GM18498 (cell line): ENCODE measurements around the gene GPC6.

Source experiments
- ATAC-seq: cut with Tn5 transposase; IDR thresholded peaks from one replicate; pipeline ENCODE4 v1.9.1; 2021; ENCODE audit warnings: mild to moderate bottlenecking, moderate library complexity; ENCODE audit not compliant: unreplicated experiment

Gene GPC6

GRCh38 chr13:93878675-93879074 lies 652.1 kb downstream of the GPC6 start:
- no peak for ATAC-seq

GRCh38 chr13:93881411-93881810 lies 654.8 kb downstream of the GPC6 start:
- no peak for ATAC-seq

- no peak for ATAC-seq
Measured at GRCh38 chr13:93882086-93882651, 655.6 kb downstream of the GPC6 start.

GRCh38 chr13:93889430-93889951 lies 662.9 kb downstream of the GPC6 start:
- ATAC-seq: no peak

GRCh38 chr13:93899981-93900380 lies 673.4 kb downstream of the GPC6 start:
- ATAC-seq: no peak

- ATAC-seq: no peak
Measured at GRCh38 chr13:93900731-93901130, 674.1 kb downstream of the GPC6 start.

- ATAC-seq: no peak
Measured at GRCh38 chr13:93903909-93904308, 677.3 kb downstream of the GPC6 start.

GRCh38 chr13:93915269-93915809 lies 688.7 kb downstream of the GPC6 start:
- ATAC-seq: no peak

GRCh38 chr13:93922063-93922855 lies 695.7 kb downstream of the GPC6 start:
- ATAC-seq: no peak

GRCh38 chr13:93925990-93926389 lies 699.4 kb downstream of the GPC6 start:
- no peak for ATAC-seq

- no peak for ATAC-seq
Measured at GRCh38 chr13:93926425-93926824, 699.8 kb downstream of the GPC6 start.

GRCh38 chr13:93927431-93927830 lies 700.8 kb downstream of the GPC6 start:
- no peak for ATAC-seq

- no peak for ATAC-seq
Measured at GRCh38 chr13:93932901-93933300, 706.3 kb downstream of the GPC6 start.

GRCh38 chr13:93936901-93937300 lies 710.3 kb downstream of the GPC6 start:
- no peak for ATAC-seq

- ATAC-seq: no peak
Measured at GRCh38 chr13:93941444-93941843, 714.8 kb downstream of the GPC6 start.

- ATAC-seq: no peak
Measured at GRCh38 chr13:93942016-93942415, 715.4 kb downstream of the GPC6 start.

GRCh38 chr13:93945621-93946020 lies 719.0 kb downstream of the GPC6 start:
- ATAC-seq: no peak

GRCh38 chr13:93946994-93947393 lies 720.4 kb downstream of the GPC6 start:
- ATAC-seq: no peak

GRCh38 chr13:93947651-93948050 lies 721.0 kb downstream of the GPC6 start:
- no peak for ATAC-seq

GRCh38 chr13:93948162-93948922 lies 721.7 kb downstream of the GPC6 start:
- no peak for ATAC-seq

- ATAC-seq: no peak
Measured at GRCh38 chr13:93951108-93951507, 724.5 kb downstream of the GPC6 start.
